HepG2 (cell line): Measurements from ENCODE around the gene PSMD8. TPM values are rescaled to one million over a fixed set of nuclear protein-coding genes. Genes with fewer than 3 reads are reported as not detected.

Experiments
- FOXC1 ChIP-seq: sonication (generic); formaldehyde crosslinking; IDR thresholded peaks from 2 replicates; pipeline ENCODE4 v1.8.0; 2022; ENCODE audit warnings: mild to moderate bottlenecking, missing genetic modification reagents, borderline replicate concordance
- GABPA ChIP-seq, 2 experiments: IDR thresholded peaks; 2 replicates each; pipeline ENCODE4 v1.6.1; 2011 to 2016; ENCODE audit warnings: low read depth in 2 of 2, low read length in 1 of 2, missing biosample characterization in 1 of 2, missing genetic modification characterization in 1 of 2
- MED8 ChIP-seq: sonication (generic); formaldehyde crosslinking; IDR thresholded peaks from 2 replicates; pipeline ENCODE4 v1.8.1; 2023; ENCODE audit warnings: mild to moderate bottlenecking, missing genetic modification reagents; ENCODE audit not compliant: insufficient replicate concordance
- NFKB2 ChIP-seq: sonication (generic); formaldehyde crosslinking; IDR thresholded peaks from 2 replicates; pipeline ENCODE4 v1.4.0; 2020; ENCODE audit warnings: missing genetic modification reagents, borderline replicate concordance
- RERE ChIP-seq: IDR thresholded peaks from 2 replicates; pipeline ENCODE4 v1.6.1; 2016; ENCODE audit warnings: low read depth, missing genetic modification reagents, missing compliant biosample characterization
- TEAD3 ChIP-seq: optimal IDR thresholded peaks from 2 replicates; pipeline ENCODE3; 2016; ENCODE audit warnings: borderline replicate concordance
- ZFP91 ChIP-seq: sonication (generic); formaldehyde crosslinking; IDR thresholded peaks from 2 replicates; pipeline ENCODE4 v1.9.0; 2022; ENCODE audit warnings: missing genetic modification reagents, mild to moderate bottlenecking, borderline replicate concordance
- ZMAT3 ChIP-seq: sonication (generic); formaldehyde crosslinking; conservative IDR thresholded peaks from 2 replicates; pipeline ENCODE4 v1.7.0; 2021; ENCODE audit warnings: missing genetic modification reagents
- ZNF263 ChIP-seq: sonication (generic); formaldehyde crosslinking; IDR thresholded peaks from 2 replicates; pipeline ENCODE4 v1.4.0; 2020; ENCODE audit warnings: missing genetic modification reagents
- ZNF407 ChIP-seq: sonication (generic); formaldehyde crosslinking; IDR thresholded peaks from one replicate; pipeline ENCODE4 v1.5.1; 2020; ENCODE audit warnings: mild to moderate bottlenecking, missing genetic modification reagents; ENCODE audit errors: not compliant biosample characterization
- ZNF501 ChIP-seq: sonication (generic); formaldehyde crosslinking; IDR thresholded peaks from 2 replicates; pipeline ENCODE4 v1.5.1; 2020; ENCODE audit warnings: mild to moderate bottlenecking, moderate library complexity, missing genetic modification reagents
- ZNF747 ChIP-seq: sonication (generic); formaldehyde crosslinking; IDR thresholded peaks from 2 replicates; pipeline ENCODE4 v1.8.1; 2023; ENCODE audit warnings: missing genetic modification reagents, mild to moderate bottlenecking, borderline replicate concordance
- polyA plus RNA-seq, 8 experiments: library from polyadenylated mRNA; depleted of rRNA in 3 of 8; stranded (reverse) in 7 of 8; unstranded in 1 of 8; fragments of >200 nt; fragmentation: Illumina TruSeq in 4 of 8; extraction: Trizol in 4 of 8; gene quantifications; 2 replicates each; pipeline versions ENCODE4 v1.2.1 to v1.2.3, GENCODE V29; 2011 to 2016; ENCODE audit warnings: low read depth in 4 of 8, missing spikeins in 1 of 8, mixed read lengths in 1 of 8; ENCODE audit not compliant: insufficient read depth in 1 of 8
- total RNA-seq, 5 experiments: library from RNA; depleted of rRNA; stranded (reverse); fragments of >200 nt; fragmentation: Illumina TruSeq; extraction: Trizol; gene quantifications; 2 replicates each; pipeline ENCODE4 v1.2.3, GENCODE V29; 2016; ENCODE audit warnings: low read depth in 1 of 5

PSMD8 gene
- total and polyA plus RNA-seq, 2 of the 13 experiments (the other 11 are each of a cell fraction or from before 2014, with no cell fraction given) = 162 to 296 TPM

GRCh38 chr19:38402967-38403674, 28.8 kb downstream of the PSMD8 start, which contains the start of gene FAM98C (continued):
- TF ChIP-seq ZNF407 (CRISPR knock-in tag) (peak; percentile 73), FOXC1 (CRISPR knock-in tag) (peak; percentile 95), MED8 (CRISPR knock-in tag) (no peak), RERE (peak; percentile 60; the same call in 1 of the 2 replicates), ZFP91 (peak; percentile 87; the same call in 1 of the 2 replicates), ZMAT3 (CRISPR knock-in tag) (0 out of 2 replicates have a peak, but pooled peaks have one; percentile 82), ZNF501 (CRISPR knock-in tag) (peak; percentile 90), ZNF747 (peak; percentile 76; the same call in 1 of the 2 replicates), NFKB2 (CRISPR knock-in tag) (peak; percentile 71; the same call in 1 of the 2 replicates), TEAD3 (CRISPR knock-in tag) (peak; percentile 7), ZNF263 (CRISPR knock-in tag) (no peak), GABPA (IDR thresholded peaks at IDR 0.05; ENCODE audit: low read depth, low read length) (0 out of 2 replicates have a peak, but pooled peaks have one; percentile 7), GABPA (CRISPR knock-in tag; IDR thresholded peaks at IDR 0.05; ENCODE audit: low read depth) (no peak)
